Thoracic aorta (tissue), 2 donors: ENCODE results near the gene DCC. TPM values are rescaled to one million over a fixed set of nuclear protein-coding genes. Genes with fewer than 3 reads are reported as not detected.

Experiments
- ATAC-seq: fragments of 150-250 bp; one replicate; pipeline ENCODE4 v1.8.0; 2017; ENCODE audit warnings: low read depth; ENCODE audit not compliant: insufficient number of reproducible peaks, low FRiP score
- DNase-seq: peaks from one replicate; pipeline ENCODE4 v3.0.0-alpha.2; 2020; ENCODE audit warnings: low spot score
- H3K27ac ChIP-seq, 2 donors: fragments of 200-600 bp; sonication (generic); 1 replicate in 1 of 2; 2 replicates in 1 of 2; pipeline ENCODE4 v1.5.1; 2016; ENCODE audit warnings: mild to moderate bottlenecking in 2 of 2, moderate library complexity in 2 of 2
- H3K27me3 ChIP-seq: fragments of 200-600 bp; sonication (generic); replicated peaks from 2 replicates; pipeline ENCODE4 v1.6.0; 2016; ENCODE audit warnings: mild to moderate bottlenecking; ENCODE audit not compliant: insufficient read depth
- H3K36me3 ChIP-seq: fragments of 200-600 bp; sonication (generic); one replicate; pipeline ENCODE4 v1.5.1; 2016
- H3K4me1 ChIP-seq, 2 donors: fragments of 200-600 bp; sonication (generic); 1 replicate in 1 of 2; 2 replicates in 1 of 2; pipeline versions ENCODE4 v1.5.1 to v1.6.0; 2016; ENCODE audit warnings: low read depth in 2 of 2, mild to moderate bottlenecking in 1 of 2; ENCODE audit not compliant: control insufficient read depth in 1 of 2
- H3K4me3 ChIP-seq: fragments of 200-600 bp; sonication (generic); 2 replicates; pipeline ENCODE4 v1.5.1; 2016; ENCODE audit warnings: mild to moderate bottlenecking
- H3K9me3 ChIP-seq: fragments of 200-600 bp; sonication (generic); 2 replicates; pipeline ENCODE4 v1.5.1; 2016
- total RNA-seq, 2 donors: library from RNA; depleted of rRNA; stranded (reverse); fragments of >200 nt; gene quantifications; one replicate each; pipeline versions ENCODE4 v1.1.0 to v1.2.3, GENCODE V29; 2016
- TF ChIP-seq, protein P1 (sequence below): fragments of 200-600 bp; sonication (generic); IDR thresholded peaks from one replicate; pipeline ENCODE4 v1.5.1; 2019; ENCODE audit warnings: antibody characterized with exemption

The DCC gene
- total RNA-seq, 2 donors from 2014 or later, result not detected

DNA sequence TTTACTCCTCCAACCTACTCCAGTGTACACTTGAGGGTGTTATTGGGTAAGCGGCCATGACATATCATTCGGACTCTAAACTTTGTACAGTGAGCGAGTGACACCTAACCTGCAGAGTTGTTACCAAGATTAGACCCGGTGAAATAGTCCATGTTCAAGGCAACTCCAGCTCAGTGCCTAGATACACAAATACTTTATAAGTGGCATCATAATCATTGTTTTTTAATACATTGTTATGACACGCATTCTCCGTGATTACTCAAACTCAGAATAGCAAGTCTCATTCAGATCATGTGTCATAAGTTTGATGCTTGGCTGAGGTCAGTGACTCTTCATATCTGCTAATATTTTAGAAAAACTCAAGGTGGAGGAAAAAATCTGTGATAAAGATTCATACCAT lies 597.8 kb downstream of the DCC start:
- TF ChIP-seq, protein P1, sequence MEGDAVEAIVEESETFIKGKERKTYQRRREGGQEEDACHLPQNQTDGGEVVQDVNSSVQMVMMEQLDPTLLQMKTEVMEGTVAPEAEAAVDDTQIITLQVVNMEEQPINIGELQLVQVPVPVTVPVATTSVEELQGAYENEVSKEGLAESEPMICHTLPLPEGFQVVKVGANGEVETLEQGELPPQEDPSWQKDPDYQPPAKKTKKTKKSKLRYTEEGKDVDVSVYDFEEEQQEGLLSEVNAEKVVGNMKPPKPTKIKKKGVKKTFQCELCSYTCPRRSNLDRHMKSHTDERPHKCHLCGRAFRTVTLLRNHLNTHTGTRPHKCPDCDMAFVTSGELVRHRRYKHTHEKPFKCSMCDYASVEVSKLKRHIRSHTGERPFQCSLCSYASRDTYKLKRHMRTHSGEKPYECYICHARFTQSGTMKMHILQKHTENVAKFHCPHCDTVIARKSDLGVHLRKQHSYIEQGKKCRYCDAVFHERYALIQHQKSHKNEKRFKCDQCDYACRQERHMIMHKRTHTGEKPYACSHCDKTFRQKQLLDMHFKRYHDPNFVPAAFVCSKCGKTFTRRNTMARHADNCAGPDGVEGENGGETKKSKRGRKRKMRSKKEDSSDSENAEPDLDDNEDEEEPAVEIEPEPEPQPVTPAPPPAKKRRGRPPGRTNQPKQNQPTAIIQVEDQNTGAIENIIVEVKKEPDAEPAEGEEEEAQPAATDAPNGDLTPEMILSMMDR, result no peak
- Histone ChIP-seq H3K27ac (no peak overlapping the region), H3K4me1 (no peaks in the 10 kb centered on the region), H3K36me3 (no peaks in the 10 kb centered on the region), H3K9me3 (no peaks in the 10 kb centered on the region), H3K27me3 (no peaks in the 10 kb centered on the region), H3K4me3 (no peak overlapping the region)
- no peak for ATAC-seq
- DNase-seq, result no peak

DNA sequence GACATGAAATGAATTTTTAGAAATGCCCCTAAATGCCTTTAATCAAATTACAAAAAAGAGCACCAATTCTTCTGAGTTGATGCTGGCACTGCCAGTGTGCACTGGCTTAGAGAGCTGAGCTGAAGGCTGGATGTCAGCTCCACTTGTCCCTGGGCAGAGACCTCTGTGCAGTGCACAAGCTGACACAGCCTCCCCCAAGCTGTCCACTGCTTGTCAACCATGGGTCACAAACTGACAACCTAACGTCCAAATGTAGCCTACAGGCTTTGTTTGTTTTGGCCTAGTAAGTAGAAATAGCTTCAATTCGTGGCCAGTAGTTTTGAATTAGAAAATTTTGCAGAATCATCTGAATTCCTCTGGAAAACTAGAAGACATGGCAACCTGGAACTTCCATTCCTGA lies 605.6 kb downstream of the DCC start:
- Histone ChIP-seq H3K4me1 (no peaks in the 10 kb centered on the region), H3K36me3 (no peaks in the 10 kb centered on the region), H3K4me3 (no peak overlapping the region), H3K27ac (no peak overlapping the region), H3K27me3 (no peaks in the 10 kb centered on the region), H3K9me3 (no peaks in the 10 kb centered on the region)
- ATAC-seq (no peak), DNase-seq (no peak)
- TF ChIP-seq, protein P1, result no peak

DNA sequence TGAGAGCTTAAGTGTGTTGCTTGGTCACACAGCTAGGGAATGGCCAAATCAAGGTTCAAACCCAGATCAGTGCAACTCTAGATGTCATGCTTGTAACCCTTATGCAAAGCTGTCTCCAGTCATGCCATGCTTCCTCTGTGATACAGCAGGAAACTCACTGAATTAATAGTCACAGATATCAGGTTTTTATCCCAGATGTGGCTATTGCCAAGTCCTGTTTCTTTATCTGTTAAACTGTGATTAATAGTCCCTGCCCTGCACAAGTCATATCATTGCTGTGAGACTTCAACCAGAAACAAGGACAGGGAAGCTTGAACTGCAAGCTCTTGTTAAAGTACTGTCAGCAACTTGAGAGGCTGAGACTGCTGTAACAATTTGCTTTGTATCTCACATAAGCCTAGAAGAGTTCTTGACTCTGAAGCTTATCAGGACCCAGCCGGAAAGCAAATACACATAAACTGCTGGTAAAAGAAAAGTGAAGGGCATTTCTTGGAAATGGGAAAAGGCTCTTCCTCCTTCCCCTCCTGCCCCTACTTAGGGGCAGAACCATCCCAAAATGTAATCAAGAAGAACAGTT lies 609.0 kb downstream of the DCC start:
- H3K4me1 ChIP-seq, result no peaks in the 10 kb centered on the region
- no peak for DNase-seq
- no peaks in the 10 kb centered on the region for H3K27me3 ChIP-seq
- H3K27ac ChIP-seq, result no peak overlapping the region
- no peak for ATAC-seq
- no peaks in the 10 kb centered on the region for H3K36me3 ChIP-seq
- TF ChIP-seq, protein P1, result no peak
- H3K9me3 ChIP-seq, result no peaks in the 10 kb centered on the region
- H3K4me3 ChIP-seq, result no peak overlapping the region

DNA sequence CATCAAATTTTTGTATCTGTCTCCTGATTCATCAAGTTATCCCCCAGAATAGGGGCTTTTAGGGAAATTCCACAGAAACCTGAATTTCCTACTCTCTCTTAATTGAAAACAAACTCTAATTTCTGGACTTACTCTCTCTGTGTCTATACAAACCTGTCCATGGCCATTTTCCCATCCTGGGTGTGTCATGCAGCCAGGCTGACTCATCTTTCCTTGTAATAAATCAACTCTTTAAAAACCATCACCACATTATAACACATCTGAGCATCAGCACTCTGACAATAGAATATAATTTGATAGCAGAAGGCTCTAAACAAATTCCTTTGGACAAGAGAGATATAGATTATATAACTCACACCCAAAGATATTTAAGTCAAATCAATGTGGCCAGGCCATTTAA lies 610.2 kb downstream of the DCC start:
- Histone ChIP-seq H3K36me3 (no peaks in the 10 kb centered on the region), H3K4me3 (no peak overlapping the region), H3K9me3 (no peaks in the 10 kb centered on the region), H3K27me3 (no peaks in the 10 kb centered on the region), H3K27ac (no peak overlapping the region), H3K4me1 (no peaks in the 10 kb centered on the region)
- TF ChIP-seq, protein P1, result no peak
- DNase-seq (no peak), ATAC-seq (no peak)

DNA sequence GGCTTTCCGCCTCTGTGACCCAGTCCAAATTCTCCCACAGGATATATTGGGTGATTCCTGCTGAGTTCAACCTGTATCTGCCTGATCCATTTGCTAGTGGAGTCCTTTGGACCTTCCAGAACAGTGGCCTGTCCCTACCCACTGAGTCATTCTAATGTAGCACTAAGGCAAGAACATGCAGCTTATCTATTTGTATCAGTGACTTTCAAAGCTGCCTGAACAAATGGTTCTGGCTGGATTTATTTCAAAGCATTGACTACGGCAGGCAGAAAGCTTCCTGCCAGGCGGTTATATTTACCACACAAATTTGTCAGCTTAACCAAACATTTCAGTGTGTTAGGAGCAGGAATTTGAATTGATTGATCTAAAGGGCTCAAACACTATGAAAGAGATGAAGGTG lies 613.4 kb downstream of the DCC start:
- no peak overlapping the region for H3K27ac ChIP-seq
- TF ChIP-seq, protein P1, result no peak
- H3K4me1 ChIP-seq, result no peaks in the 10 kb centered on the region
- no peak for DNase-seq
- no peaks in the 10 kb centered on the region for H3K27me3 ChIP-seq
- no peaks in the 10 kb centered on the region for H3K36me3 ChIP-seq
- H3K9me3 ChIP-seq, result no peaks in the 10 kb centered on the region
- no peak overlapping the region for H3K4me3 ChIP-seq
- ATAC-seq, result no peak
